ENCODE results near the gene RFX8.

RFX8 gene

GRCh38 chr2:101369100-101369499 is 105.8 kb downstream of the RFX8 start:
- FAIRE-seq (no peak), DNase-seq (ENCODE audit: insufficient read length, low spot score) (no peak)
- TF ChIP-seq, protein P1, sequence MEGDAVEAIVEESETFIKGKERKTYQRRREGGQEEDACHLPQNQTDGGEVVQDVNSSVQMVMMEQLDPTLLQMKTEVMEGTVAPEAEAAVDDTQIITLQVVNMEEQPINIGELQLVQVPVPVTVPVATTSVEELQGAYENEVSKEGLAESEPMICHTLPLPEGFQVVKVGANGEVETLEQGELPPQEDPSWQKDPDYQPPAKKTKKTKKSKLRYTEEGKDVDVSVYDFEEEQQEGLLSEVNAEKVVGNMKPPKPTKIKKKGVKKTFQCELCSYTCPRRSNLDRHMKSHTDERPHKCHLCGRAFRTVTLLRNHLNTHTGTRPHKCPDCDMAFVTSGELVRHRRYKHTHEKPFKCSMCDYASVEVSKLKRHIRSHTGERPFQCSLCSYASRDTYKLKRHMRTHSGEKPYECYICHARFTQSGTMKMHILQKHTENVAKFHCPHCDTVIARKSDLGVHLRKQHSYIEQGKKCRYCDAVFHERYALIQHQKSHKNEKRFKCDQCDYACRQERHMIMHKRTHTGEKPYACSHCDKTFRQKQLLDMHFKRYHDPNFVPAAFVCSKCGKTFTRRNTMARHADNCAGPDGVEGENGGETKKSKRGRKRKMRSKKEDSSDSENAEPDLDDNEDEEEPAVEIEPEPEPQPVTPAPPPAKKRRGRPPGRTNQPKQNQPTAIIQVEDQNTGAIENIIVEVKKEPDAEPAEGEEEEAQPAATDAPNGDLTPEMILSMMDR (IDR thresholded peaks at IDR 0.05; ENCODE audit: insufficient read depth, missing control alignments): no peak

- FAIRE-seq (no peak), DNase-seq (ENCODE audit: insufficient read length, low spot score) (no peak)
- TF ChIP-seq, protein P1 (IDR thresholded peaks at IDR 0.05; ENCODE audit: insufficient read depth, missing control alignments): no peak
These were observed 106.5 kb downstream of the RFX8 start for GRCh38 chr2:101368376-101368775.

GRCh38 chr2:101367508-101367907 is 107.4 kb downstream of the RFX8 start:
- DNase-seq (ENCODE audit: insufficient read length, low spot score) (peak; percentile 40), FAIRE-seq (no peak)
- TF ChIP-seq, protein P1 (IDR thresholded peaks at IDR 0.05; ENCODE audit: insufficient read depth, missing control alignments): no peak

DNA sequence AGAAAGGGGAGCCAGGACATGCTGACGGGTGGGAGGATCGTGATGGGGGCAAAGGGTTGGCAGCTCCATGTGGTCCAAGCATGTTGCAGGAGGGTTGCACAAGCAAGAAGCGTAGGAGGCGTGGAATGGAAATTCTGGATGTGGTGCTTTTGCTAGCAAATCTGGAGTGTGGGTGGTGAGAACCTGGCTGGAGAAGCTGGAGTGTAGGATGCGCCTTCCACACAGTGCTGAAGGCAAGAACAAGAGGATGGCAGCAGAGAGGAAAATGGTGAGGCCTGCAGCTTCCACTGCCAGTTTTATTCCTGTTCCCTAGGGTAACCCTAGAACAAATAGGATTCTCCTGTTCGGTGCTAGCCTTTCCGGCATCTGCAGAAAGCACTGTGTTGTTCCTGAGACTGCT is 110.0 kb downstream of the RFX8 start:
- DNase-seq (ENCODE audit: insufficient read length, low spot score) (no peak), FAIRE-seq (no peak)
- TF ChIP-seq, protein P1 (IDR thresholded peaks at IDR 0.05; ENCODE audit: insufficient read depth, missing control alignments): no peak

GRCh38 chr2:101362777-101363176 is 112.1 kb downstream of the RFX8 start:
- FAIRE-seq: no peak
- no peak for DNase-seq (ENCODE audit: insufficient read length, low spot score)
- TF ChIP-seq, protein P1 (IDR thresholded peaks at IDR 0.05; ENCODE audit: insufficient read depth, missing control alignments): no peak

DNA sequence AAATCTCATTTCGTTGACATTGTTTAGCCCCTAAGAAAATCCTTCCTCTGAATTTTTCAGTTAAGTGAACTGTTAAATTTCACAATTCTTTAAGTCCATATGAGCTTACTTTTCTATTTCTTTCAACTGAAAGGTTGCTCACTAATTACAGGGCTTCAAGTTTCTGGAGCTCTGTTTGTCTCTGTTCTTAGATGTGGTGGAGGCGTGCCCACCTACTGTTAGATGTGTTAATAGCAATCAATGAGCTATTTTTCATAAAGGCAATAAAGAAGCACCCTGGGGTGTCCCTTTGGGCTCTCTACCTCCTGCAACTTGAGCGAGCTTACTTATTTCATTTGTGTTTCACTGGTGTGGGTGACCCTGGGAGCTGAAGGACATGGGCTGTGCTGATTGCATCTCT is 112.6 kb downstream of the RFX8 start:
- TF ChIP-seq, protein P1 (IDR thresholded peaks at IDR 0.05; ENCODE audit: insufficient read depth, missing control alignments): no peak
- no peak for DNase-seq (ENCODE audit: insufficient read length, low spot score)
- FAIRE-seq: no peak

DNA sequence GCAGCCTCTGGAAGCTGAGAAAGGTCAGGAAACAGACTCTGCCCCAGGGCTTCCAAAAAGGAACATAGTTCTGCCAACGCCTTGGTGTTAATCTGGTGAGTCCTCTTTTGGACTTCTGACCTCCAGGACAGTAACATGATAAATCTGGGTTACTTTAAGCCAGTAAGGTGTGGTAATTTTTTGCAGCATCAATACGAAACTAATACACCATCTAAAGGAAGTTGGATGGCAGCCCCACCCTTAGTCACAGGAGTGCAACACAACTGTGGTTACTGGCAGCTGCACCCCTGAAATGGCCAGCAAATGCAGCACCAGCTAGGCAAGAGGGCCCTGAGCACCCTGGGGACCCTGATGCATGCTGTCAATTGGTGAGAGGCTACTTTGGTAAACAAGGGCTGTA is 113.4 kb downstream of the RFX8 start:
- DNase-seq (ENCODE audit: insufficient read length, low spot score) (no peak), FAIRE-seq (no peak)

More for the DNA sequence above, 113.4 kb downstream of the RFX8 start:
- TF ChIP-seq, protein P1 (IDR thresholded peaks at IDR 0.05; ENCODE audit: insufficient read depth, missing control alignments): no peak

All from D721Med (cell line).